Measurements from ENCODE around the gene AP2A1. TPM values are rescaled to one million over a fixed set of nuclear protein-coding genes. Genes with fewer than 3 reads are reported as not detected.

Gene AP2A1
- total RNA-seq, 6 donors from 2014 or later = 46.0 to 113 (median 77.6) TPM

- no peak for DNase-seq
- H3K27ac ChIP-seq = peak overlapping the region in 2 of 4 donors; percentile 93 to 94
- 61 to 63% methylated on average over 12 of the region's 12 CpGs for WGBS, 2 donors
Observed at GRCh38 chr19:49767967-49768581, 1.3 kb downstream of the AP2A1 start.

GRCh38 chr19:49770529-49770928 is 3.7 kb downstream of the AP2A1 start:
- H3K27ac ChIP-seq = no peak overlapping the region
- no peak overlapping the region for H3K4me3 ChIP-seq
- ATAC-seq (ENCODE audit: low FRiP score in 2 of 2) (no peak), DNase-seq (no peak)
- TF ChIP-seq CTCF (IDR thresholded peaks at IDR 0.05) (no peak), EP300 (IDR thresholded peaks at IDR 0.05) (no peak), POLR2A (IDR thresholded peaks at IDR 0.05) (no peak), POLR2AphosphoS5 (IDR thresholded peaks at IDR 0.05) (no peak)
- H3K27me3 ChIP-seq = no peaks in the 10 kb centered on the region
- H3K9me3 ChIP-seq = no peaks in the 10 kb centered on the region
- 88 to 91% methylated on average over 8 of the region's 8 CpGs for WGBS, 2 donors
- H3K36me3 ChIP-seq = peaks cover 0 to 4% (median 1%) of the 10 kb centered on the region in 4 donors
- peaks cover 15 to 28% (median 21%) of the 10 kb centered on the region in 4 donors for H3K4me1 ChIP-seq

More at GRCh38 chr19:49767967-49768581, 1.3 kb downstream of the AP2A1 start:
- no peak for TF ChIP-seq CTCF (IDR thresholded peaks at IDR 0.05)
- TF ChIP-seq POLR2AphosphoS5 (IDR thresholded peaks at IDR 0.05) = no peak
- TF ChIP-seq POLR2A (IDR thresholded peaks at IDR 0.05) = no peak
- TF ChIP-seq EP300 (IDR thresholded peaks at IDR 0.05) = no peak
- Histone ChIP-seq H3K9me3 (no peaks in the 10 kb centered on the region), H3K27me3 (no peaks in the 10 kb centered on the region), H3K36me3 (no peaks in the 10 kb centered on the region), H3K4me3 (peak overlapping the region in 3 of 4 donors; percentile 79 to 95 (median 83)), H3K4me1 (peaks cover 17 to 30% (median 24%) of the 10 kb centered on the region in 4 donors)
- no peak for ATAC-seq (ENCODE audit: low FRiP score in 2 of 2)

GRCh38 chr19:49771674-49772139 is 4.9 kb downstream of the AP2A1 start:
- WGBS, 2 donors = 89 to 92% methylated on average over 13 of the region's 13 CpGs
- H3K9me3 ChIP-seq = no peaks in the 10 kb centered on the region
- peaks cover 12 to 22% (median 16%) of the 10 kb centered on the region in 4 donors for H3K4me1 ChIP-seq
- TF ChIP-seq CTCF (IDR thresholded peaks at IDR 0.05) = no peak
- no peak for TF ChIP-seq POLR2A (IDR thresholded peaks at IDR 0.05)
- TF ChIP-seq POLR2AphosphoS5 (IDR thresholded peaks at IDR 0.05) = no peak
- no peak for TF ChIP-seq EP300 (IDR thresholded peaks at IDR 0.05)
- no peak overlapping the region for H3K27ac ChIP-seq
- H3K4me3 ChIP-seq = no peak overlapping the region
- no peak for DNase-seq
- H3K36me3 ChIP-seq = peaks cover 0 to 14% (median 7%) of the 10 kb centered on the region in 4 donors
- no peak for ATAC-seq (ENCODE audit: low FRiP score in 2 of 2)
- no peaks in the 10 kb centered on the region for H3K27me3 ChIP-seq

- no peaks in the 10 kb centered on the region for H3K27me3 ChIP-seq
- no peak overlapping the region for H3K27ac ChIP-seq
- DNase-seq (no peak), ATAC-seq (ENCODE audit: low FRiP score in 2 of 2) (peak in 1 of 2 donors; percentile 34)
- H3K36me3 ChIP-seq = peaks cover 0 to 14% (median 7%) of the 10 kb centered on the region in 4 donors
- 90 to 92% methylated on average over 10 of the region's 10 CpGs for WGBS, 2 donors
- no peak for TF ChIP-seq CTCF (IDR thresholded peaks at IDR 0.05)
- no peak for TF ChIP-seq EP300 (IDR thresholded peaks at IDR 0.05)
- TF ChIP-seq POLR2A (IDR thresholded peaks at IDR 0.05) = no peak
- TF ChIP-seq POLR2AphosphoS5 (IDR thresholded peaks at IDR 0.05) = no peak
- H3K4me3 ChIP-seq = no peak overlapping the region
- H3K4me1 ChIP-seq = peaks cover 7 to 14% (median 11%) of the 10 kb centered on the region in 4 donors
- no peaks in the 10 kb centered on the region for H3K9me3 ChIP-seq
Observed at GRCh38 chr19:49772850-49773432, 6.1 kb downstream of the AP2A1 start.
